HG02973 (cell line): ENCODE results near the gene RAD51B.
"Not testable (repeated sequence)": the region's sequence is repeated elsewhere in the genome, so short reads cannot be mapped to it uniquely, and the experiment has no call there.

Experiments
- ATAC-seq: cut with Tn5 transposase; IDR thresholded peaks from one replicate; pipeline ENCODE4 v1.9.1; 2021; ENCODE audit warnings: moderate library complexity; ENCODE audit not compliant: unreplicated experiment

The RAD51B gene

GRCh38 chr14:67977434-67978034 is 158.0 kb downstream of the RAD51B start:
- no peak for ATAC-seq

- no peak for ATAC-seq
Measured at GRCh38 chr14:67978749-67979148, 159.2 kb downstream of the RAD51B start.

DNA sequence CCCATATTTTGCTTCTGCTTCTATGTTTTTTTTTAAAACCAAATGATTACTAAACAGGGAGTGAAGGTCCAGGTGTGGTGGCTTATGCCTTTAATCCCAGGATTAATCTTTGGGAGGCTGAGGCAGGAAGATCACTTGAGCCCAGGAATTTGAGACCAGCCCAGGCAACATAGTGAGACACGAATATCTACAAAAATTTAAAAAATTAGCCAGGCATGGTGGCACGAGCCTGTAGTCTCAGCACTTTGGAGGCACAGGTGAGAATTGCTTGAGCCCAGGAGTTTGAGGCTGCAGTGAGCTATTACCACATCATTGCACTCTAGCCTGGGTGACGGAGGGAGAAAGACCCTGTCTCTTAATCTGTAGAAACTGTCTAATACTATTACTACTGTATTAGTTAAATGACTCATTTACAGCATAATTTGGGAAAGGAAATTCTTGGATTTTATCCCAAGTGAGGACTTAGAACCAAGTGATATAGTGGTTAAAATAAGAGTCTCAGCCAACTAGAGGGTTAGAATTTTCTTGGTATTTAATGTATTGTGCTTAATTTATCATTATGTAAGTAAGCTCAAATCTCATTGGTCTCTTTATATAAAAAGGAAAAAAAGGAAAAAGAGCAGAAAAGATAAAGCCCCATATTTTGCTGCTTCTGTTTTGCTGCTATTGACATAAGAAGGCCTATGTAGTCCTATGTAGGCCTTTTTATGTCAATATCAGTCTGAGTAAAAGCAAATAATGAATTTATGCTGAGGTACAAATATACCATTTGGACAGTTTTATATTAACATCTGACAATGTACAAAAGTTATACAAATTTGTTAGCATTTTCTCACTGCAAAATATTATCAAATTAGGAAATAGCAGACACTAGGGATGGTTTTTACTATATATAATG is 163.4 kb downstream of the RAD51B start:
- no peak for ATAC-seq

GRCh38 chr14:67984274-67984673 is 164.7 kb downstream of the RAD51B start:
- ATAC-seq = no peak

GRCh38 chr14:67986131-67986841 is 166.7 kb downstream of the RAD51B start:
- no peak for ATAC-seq

GRCh38 chr14:67987606-67988005 is 168.0 kb downstream of the RAD51B start:
- ATAC-seq = no peak

DNA sequence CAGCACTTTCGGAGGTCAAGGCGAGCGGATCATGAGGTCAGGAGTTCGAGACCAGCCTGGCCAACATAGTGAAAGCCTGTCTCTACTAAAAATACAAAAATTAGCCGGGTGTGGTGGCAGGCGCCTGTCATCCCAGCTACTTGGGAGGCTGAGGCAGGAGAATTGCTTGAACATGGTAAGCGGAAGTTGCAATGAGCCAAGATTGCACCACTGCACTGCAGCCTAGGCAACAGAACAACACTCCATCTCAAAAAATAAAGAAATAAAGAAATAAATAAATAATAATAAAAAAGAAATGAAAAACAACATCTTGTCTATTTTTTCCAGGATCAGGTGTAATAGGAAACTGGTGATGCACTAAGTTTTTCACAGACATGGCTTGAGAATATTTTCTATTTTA is 168.6 kb downstream of the RAD51B start:
- not testable (repeated sequence) for ATAC-seq

GRCh38 chr14:67990576-67990975 is 171.0 kb downstream of the RAD51B start:
- no peak for ATAC-seq

DNA sequence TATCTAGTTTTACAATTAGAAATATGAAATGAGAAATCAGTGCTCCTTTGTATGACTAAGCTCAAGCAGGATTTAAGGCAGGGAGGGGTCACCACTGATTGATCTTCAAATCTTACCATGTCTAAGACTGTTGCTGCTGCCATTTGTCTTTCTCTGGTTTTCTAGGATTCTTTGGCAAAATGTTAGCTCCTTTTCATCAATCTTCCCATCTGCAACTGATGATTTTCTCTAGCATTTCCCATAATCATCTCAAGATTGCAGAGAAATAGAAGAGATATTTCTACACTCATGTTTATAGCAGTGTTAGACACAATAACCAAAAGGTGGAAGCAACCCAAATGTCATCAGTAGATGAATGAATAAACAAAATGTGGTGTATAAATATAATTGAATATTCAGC is 175.0 kb downstream of the RAD51B start:
- ATAC-seq = no peak

DNA sequence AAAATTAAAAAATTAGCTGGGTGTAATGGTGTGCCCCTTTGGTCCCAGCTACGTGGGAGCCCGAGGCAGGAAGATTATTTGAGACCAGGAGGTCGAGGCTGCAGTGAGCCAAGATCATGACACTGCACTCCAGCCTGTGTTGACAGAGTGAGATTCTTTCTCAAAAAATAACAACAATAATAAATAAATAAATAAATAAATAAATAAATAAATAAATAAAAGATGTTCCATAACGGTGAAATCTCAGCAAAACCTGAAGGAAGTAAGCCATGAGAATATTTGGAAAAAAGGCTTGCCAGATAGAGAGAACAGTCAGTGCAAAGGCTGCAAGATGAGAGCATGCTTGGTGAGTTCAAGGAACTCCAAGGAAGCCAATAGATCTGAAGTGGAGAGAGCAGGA is 176.7 kb downstream of the RAD51B start:
- ATAC-seq = no peak

DNA sequence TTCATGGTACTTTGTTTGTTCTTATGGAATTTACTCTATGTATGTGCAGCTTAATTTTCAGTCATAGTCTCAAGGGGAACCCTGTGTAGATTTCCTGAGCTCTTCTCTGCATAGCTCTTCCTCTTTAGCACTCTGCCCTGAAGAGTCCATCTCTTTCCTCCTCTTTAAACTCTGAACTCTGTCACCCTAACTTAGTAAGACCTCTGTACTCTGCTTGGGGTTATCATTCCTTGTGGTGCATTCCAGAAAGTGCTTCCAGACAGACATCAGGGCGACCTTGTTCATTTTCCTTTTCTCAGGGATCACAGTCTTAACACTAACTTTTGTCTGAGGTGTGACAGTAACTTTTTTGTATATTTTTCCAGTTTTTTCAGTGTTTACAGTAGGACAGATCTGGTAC is 179.3 kb downstream of the RAD51B start:
- no peak for ATAC-seq

DNA sequence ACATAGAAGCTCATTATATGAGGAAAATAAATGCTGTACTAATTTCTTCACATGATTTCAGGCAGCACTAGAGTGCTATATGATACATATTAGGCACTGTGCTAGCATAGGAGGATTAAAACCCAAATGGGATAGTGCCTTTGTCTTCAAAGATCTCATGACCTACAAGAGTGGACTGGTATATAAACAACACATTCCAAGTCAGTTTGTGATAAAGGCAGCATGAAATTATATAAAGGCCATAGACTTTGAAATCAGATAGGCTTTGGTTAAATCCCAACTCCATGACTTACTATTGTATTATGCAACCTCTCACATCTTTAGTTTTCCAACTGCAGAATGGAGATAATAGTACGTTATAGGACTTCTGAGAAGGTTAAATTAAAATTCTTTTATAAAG is 179.7 kb downstream of the RAD51B start:
- ATAC-seq = no peak

GRCh38 chr14:67999705-68000384 is 180.3 kb downstream of the RAD51B start:
- no peak for ATAC-seq

DNA sequence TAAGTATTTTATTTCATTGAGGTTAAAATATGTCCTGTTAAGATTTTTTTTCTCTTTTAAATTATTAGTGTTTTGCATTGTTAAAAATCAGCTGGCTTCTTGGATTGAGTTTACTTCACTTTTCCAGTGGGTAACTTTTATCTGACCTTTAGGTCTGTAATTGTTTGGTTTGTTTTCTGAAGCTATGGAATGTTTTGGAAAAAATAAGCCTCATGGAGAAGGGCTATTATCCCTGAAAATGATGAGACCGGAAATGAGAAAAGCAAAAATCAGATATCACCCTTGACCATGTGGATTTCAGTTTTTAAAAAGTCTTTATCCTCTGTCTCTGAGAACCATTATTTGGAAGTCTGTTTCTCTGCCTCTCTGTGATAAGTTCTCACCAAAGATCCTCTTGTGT is 180.9 kb downstream of the RAD51B start:
- ATAC-seq = no peak

DNA sequence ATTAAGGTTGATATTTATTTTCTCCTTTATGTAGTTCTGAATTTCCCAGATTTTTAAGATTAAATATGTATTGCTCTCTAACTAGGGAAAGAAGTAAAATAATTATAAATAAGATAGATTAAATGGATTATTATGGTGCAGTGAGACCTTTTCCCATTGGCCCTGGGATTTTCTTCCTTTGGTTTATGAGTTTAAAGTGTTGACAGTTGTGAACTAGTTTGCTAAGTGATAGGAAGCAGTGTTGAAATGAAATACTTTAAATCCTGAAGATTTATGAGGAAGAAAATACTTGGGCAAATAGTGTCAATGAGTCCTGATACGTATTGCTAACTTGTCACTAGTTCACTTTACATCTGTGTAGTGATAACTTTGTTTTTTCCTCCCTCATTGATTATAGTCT is 188.9 kb downstream of the RAD51B start:
- no peak for ATAC-seq

DNA sequence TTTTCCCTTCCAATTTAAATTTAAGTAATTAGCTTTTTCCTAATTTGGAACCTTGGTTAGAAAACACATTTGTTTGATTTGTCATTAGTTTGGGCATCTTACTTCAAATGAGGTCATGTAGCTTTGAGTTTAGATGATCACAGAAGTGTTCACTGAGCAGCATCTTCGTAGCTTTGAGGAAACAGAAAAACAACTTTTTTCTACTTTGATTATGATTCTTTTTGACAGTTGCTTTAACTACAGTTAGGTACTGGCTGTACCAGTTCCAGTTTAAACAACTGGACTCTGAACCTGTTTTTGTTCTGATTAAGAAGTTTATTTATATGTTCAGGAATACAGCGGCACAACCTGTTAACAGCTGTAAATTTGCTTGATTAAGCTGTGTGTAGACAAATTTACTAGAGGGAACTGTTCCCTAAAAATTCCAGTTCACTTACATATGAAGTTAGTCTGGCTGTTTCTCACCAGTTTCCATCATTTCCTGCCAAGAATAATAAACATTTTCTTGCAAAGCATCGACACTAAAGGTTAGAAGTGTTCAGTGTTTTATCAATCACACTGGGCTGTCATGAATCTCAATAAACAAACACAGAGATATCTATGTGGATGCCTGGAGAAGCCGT is 191.9 kb downstream of the RAD51B start:
- ATAC-seq = no peak

DNA sequence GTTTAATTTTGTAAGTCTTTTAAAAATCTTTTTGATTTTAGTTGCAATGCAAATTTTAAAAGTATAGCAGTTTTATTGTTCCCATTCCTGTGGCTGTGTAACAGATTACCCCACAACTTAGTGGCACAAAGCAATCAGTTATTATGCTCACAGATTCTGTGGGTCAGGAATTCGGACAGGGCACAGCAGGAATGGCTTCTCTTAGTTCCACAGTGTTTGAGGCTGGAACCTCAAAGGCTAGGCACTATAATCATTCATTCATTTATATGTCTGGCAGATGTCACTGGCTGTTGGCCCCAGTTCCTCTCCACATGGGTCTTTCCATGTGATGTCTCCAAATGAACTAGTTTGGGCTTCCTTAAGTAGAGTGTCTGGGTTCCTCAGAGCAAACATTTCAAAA is 193.3 kb downstream of the RAD51B start:
- ATAC-seq = no peak

GRCh38 chr14:68013326-68013725 is 193.7 kb downstream of the RAD51B start:
- no peak for ATAC-seq

DNA sequence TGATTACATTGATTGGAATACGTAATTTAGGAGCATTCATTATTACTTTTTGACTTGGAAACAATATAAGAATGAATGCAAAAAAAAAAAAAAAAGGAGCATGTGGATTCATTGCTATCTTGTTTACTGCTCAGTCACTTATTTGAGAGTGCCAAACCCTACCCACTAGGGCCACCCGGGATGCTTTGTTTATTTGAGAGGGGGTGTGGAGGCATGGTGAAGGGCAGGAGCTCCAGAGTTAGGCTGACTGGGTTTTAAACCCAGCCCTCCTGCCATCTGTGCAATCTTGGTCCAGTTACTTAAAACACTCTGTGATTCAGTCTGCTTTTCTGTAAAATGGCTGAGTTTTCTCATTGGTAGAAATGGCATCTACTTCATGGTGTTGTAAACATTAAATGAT is 195.2 kb downstream of the RAD51B start:
- no peak for ATAC-seq

GRCh38 chr14:68015356-68016254 is 196.0 kb downstream of the RAD51B start:
- no peak for ATAC-seq
